NB4 (cell line): ENCODE results near the gene CEP170B.

Experiments
- DNase-seq: peaks from one replicate; pipeline ENCODE4 v3.0.0; 2010; ENCODE audit warnings: low read depth
- H3K4me3 ChIP-seq: one replicate; pipeline ENCODE4 v1.5.1; 2011; ENCODE audit warnings: mild to moderate bottlenecking, low read depth, low read length, moderate library complexity
- MYC ChIP-seq: IDR thresholded peaks from 2 replicates; pipeline ENCODE4 v1.6.1; 2011; ENCODE audit warnings: low read depth, low read length
- POLR2A ChIP-seq: IDR thresholded peaks from 2 replicates; pipeline ENCODE4 v1.6.1; 2011; ENCODE audit warnings: mild to moderate bottlenecking; ENCODE audit not compliant: insufficient read length; ENCODE audit errors: extremely low read depth
- TF ChIP-seq, protein P1 (sequence below): IDR thresholded peaks from 2 replicates; pipeline ENCODE4 v1.6.1; 2011; ENCODE audit warnings: low read depth, low read length
- TF ChIP-seq, protein P2 (sequence below): IDR thresholded peaks from one replicate; pipeline ENCODE4 v1.5.1; 2012; ENCODE audit warnings: low read depth, low read length

CEP170B gene

DNA sequence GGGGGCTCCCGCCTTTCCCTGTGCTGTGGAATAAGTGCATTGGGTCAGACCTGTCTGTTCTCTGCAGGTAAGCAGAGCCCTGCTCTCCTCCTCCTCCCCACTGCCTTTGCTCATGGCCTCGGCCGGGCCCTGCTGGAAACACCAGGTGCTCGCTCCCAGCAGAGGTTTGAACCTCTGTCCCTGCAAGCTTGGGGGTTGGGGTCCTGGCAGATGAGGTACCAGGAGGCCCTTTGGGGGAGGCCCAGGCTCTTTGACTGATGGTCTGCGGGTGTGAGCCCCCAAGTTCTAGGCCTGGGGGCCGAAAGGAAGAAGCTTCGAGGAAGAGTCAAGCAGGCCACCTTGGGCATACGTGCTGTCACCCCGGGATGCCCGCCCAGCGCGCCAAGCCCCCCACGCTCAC lies 22.1 kb upstream of the CEP170B start:
- TF ChIP-seq, protein P1, sequence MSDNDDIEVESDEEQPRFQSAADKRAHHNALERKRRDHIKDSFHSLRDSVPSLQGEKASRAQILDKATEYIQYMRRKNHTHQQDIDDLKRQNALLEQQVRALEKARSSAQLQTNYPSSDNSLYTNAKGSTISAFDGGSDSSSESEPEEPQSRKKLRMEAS = no peak
- TF ChIP-seq MYC (no peak), POLR2A (no peak)
- TF ChIP-seq, protein P2, sequence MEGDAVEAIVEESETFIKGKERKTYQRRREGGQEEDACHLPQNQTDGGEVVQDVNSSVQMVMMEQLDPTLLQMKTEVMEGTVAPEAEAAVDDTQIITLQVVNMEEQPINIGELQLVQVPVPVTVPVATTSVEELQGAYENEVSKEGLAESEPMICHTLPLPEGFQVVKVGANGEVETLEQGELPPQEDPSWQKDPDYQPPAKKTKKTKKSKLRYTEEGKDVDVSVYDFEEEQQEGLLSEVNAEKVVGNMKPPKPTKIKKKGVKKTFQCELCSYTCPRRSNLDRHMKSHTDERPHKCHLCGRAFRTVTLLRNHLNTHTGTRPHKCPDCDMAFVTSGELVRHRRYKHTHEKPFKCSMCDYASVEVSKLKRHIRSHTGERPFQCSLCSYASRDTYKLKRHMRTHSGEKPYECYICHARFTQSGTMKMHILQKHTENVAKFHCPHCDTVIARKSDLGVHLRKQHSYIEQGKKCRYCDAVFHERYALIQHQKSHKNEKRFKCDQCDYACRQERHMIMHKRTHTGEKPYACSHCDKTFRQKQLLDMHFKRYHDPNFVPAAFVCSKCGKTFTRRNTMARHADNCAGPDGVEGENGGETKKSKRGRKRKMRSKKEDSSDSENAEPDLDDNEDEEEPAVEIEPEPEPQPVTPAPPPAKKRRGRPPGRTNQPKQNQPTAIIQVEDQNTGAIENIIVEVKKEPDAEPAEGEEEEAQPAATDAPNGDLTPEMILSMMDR = no peak
- no peak for DNase-seq
- H3K4me3 ChIP-seq = no peak overlapping the region

DNA sequence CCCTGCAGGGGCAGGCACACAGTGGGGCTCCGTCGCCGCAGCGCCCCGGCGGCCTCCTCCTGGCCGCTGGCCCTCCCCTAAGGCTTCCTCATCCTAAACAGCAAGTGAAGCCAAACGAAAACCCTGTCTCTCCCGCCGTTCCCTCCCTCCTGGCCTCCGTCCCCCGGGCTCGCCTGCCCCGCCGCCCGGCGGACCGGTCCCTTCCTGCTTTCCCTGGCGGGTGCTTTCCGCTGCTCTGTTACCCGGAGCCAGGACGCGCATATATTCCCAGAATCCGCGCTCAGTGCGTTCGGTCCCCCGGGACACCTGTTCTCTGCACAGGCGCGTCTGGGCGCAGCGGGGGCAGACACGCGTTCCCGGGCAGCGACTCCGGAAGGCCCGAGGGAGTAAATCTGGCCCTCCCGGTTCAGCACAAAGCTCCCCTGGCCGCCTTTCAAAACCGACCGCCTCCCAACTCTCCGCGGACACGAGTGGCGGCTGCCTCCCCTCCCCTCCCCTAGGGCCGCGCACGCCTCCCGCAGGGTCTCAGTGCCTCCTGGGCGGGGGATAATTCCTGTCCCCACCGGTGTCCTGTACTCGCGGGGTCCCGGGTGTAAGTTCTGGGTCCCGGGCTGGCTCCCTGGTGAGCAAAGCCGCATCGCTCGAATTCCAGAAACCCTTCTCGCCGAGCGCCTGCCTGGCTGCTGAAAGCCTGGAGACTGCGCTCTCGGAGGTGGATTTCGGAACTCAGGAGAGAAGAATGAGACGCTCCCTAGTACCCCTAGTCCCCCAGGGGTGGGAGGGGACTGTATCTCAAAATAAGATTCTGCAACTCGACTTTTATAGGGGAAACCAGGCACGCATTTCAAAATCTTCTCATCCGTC lies 21.4 kb upstream of the CEP170B start:
- TF ChIP-seq POLR2A (no peak), MYC (no peak)
- TF ChIP-seq, protein P2 = no peak
- TF ChIP-seq, protein P1 = no peak
- H3K4me3 ChIP-seq = no peak overlapping the region
- DNase-seq = no peak

DNA sequence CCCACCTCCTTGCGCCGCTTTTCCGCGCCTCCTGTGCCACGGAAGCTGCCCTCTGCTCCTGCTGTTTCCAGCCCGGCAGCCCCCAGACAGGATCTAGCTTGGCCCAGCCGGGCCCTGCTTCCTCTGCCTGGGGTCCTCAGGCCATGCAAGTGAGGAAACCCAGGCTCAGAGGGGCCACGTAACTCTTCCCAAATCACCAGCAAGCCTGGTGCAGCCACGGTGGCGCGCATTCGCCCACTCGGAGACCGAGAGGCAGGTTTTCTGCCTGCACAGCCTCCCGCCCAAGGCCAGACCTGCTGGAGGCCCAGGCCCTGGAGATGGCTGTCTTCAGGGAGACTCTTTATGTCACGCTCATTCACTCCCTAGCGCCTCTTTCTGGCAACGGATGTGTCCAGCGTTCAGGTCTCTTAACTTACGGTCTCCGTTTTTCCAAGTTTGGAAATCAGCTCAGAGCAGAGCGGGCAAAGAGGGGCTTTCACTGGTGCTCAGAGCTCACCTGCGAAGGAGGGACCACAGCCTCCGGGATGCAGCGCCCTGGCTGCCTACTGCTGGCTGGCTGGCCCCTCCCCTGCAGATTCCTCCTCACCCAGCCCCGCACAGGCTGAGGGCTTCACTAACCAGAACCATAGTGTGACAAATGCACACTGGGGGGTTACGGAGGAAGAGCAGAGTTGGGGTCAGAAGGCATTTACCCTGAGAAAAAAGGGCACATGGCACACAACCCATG lies 20.6 kb upstream of the CEP170B start:
- TF ChIP-seq MYC (no peak), POLR2A (no peak)
- no peak for DNase-seq
- H3K4me3 ChIP-seq = no peak overlapping the region

DNA sequence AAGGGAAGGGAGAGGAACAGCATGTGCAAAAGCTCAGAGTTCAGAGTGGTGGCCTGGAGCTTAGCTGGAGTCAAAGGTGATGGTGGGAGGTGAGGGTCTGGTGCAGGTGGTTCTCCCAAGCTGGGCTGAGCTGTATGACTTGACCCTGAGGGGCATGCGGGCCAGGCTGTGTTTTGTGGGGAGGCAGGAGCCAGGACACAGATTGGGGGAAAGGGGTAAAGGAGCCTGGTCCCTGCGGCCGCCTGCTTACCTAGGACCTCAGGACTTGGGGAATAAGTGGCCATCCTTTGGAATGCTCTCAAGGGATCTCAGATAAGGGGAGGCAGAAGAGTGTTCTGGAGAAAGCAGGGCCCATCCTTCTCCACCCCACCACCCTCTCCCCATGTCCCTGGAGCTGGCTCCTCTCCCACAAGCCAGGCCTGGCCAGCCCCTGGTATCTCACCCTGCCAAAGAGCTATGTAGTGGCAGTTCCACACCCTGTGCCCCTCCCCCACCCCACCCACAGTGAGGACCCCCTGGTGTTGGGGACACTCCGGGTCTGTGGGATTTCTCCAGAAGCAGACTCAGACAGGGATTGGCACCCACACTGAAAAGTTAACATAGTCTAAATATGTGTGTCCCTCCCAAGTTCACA lies 19.9 kb upstream of the CEP170B start:
- no peak overlapping the region for H3K4me3 ChIP-seq
- no peak for DNase-seq
- TF ChIP-seq, protein P1 = no peak

DNA sequence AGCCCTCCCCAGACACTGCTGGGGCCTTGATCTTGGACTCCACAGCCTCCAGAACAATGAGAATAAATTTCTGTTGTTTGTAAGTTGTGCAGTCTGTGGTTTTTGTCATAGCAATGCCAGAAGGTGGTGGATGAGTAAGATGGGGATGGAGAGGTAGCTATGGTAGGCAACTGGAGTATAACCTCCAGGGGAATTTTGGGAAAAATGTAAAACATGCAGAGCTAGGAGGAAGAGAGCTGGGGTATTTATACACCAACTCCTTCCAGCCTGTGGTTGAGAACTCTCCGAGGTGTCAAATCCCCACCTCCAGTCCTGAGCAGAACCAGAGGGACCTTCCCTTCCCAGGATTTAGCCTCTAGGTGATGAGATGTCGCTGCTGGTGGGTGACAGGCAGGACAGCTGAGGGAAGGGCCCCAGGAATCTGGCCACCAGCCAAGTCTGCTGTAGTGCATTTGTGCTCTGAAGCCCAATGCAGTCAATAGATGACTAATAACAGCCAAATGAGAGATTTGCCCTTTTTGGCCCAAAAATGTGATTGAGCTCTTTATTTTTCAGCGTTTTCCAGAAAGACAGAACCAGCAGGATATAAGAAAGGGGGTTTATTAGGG lies 19.1 kb upstream of the CEP170B start:
- H3K4me3 ChIP-seq = no peak overlapping the region
- no peak for DNase-seq
- TF ChIP-seq POLR2A (no peak), MYC (no peak)
- TF ChIP-seq, protein P2 = no peak
- TF ChIP-seq, protein P1 = no peak

DNA sequence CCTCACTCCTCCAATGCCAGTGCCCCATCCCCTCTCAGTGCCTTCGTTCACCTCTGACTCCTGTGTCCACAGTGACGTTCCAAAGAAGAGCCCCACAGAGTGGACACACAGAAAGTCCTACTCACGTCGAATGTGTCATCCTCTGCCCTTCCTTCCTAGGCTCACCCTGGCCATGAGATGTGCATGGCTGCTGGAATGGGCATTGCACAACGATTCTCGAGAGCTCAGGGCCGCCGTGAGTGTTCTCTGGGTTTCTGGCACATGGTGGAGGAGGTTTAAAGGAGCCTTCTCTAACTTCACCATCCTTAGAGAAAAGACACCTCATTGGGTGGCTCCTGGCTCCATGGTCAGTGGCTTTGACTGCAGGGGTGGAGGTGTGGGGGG lies 12.8 kb upstream of the CEP170B start:
- no peak overlapping the region for H3K4me3 ChIP-seq
- DNase-seq = no peak
- TF ChIP-seq, protein P1 = no peak
- TF ChIP-seq, protein P2 = no peak
- TF ChIP-seq MYC = no peak
- TF ChIP-seq POLR2A = no peak
